Measurements from ENCODE around the gene ATP6AP2. TPM values are rescaled to one million over a fixed set of nuclear protein-coding genes. Genes with fewer than 3 reads are reported as not detected.

The ATP6AP2 gene
- total RNA-seq, 1 experiment from 2014 or later: 77.6 TPM

- Histone ChIP-seq H3K27ac (ENCODE audit: low read length) (no peak overlapping the region), H4K20me1 (ENCODE audit: low read length) (no peaks in the 10 kb centered on the region), H3K27me3 (ENCODE audit: low read length) (no peaks in the 10 kb centered on the region), H3K4me1 (ENCODE audit: insufficient read depth, low read length) (peaks cover 9% of the 10 kb centered on the region; the same call in 1 of the 2 replicates), H3K4me3 (ENCODE audit: low read length) (no peak overlapping the region), H3K9ac (ENCODE audit: low read length) (no peak overlapping the region), H3F3A (ENCODE audit: low read length, unreplicated experiment) (no peaks in the 10 kb centered on the region), H3K79me2 (ENCODE audit: low read length) (no peaks in the 10 kb centered on the region), H3K9me2 (replicated peaks; ENCODE audit: low read length) (no peaks in the 10 kb centered on the region), H3K4me2 (ENCODE audit: low read length) (peak overlapping the region; percentile 53), H3K36me3 (ENCODE audit: low read depth, low read length) (no peaks in the 10 kb centered on the region), H2AFZ (ENCODE audit: low read length) (peak overlapping the region; percentile 20; the same call in 1 of the 2 replicates), H3K9me3 (ENCODE audit: low read length) (no peaks in the 10 kb centered on the region)
- ChIA-PET CTCF (interaction anchor here (0.6 to 0.7 kb wide), 6 partner anchors 57 to 334 kb away, joined by 3 to 7 read pairs (median 4); no protein-coding TSS in a partner anchor), POLR2A (ENCODE audit: unreplicated experiment) (no interaction called here)
- ATAC-seq (peak; percentile 59), DNase-seq (peak; percentile 42)
- TF ChIP-seq EZH2phosphoT487 (IDR thresholded peaks at IDR 0.05; ENCODE audit: borderline replicate concordance, low read length) (no peak), EZH2 (IDR thresholded peaks at IDR 0.05; ENCODE audit: low read length, unreplicated experiment) (no peak), CTCF (conservative IDR thresholded peaks at IDR 0.05; ENCODE audit: low read depth, low read length) (no peak)
- BruUV-seq (replicated peaks): no TSS peak
- intact Hi-C loops (cut with micrococcal nuclease): loop anchor here (2.0 kb wide), 1 partner anchor 100 kb away; no protein-coding TSS in a partner anchor
Observed at GRCh38 chrX:40544343-40545266, 36.2 kb upstream of the ATP6AP2 start.

DNA sequence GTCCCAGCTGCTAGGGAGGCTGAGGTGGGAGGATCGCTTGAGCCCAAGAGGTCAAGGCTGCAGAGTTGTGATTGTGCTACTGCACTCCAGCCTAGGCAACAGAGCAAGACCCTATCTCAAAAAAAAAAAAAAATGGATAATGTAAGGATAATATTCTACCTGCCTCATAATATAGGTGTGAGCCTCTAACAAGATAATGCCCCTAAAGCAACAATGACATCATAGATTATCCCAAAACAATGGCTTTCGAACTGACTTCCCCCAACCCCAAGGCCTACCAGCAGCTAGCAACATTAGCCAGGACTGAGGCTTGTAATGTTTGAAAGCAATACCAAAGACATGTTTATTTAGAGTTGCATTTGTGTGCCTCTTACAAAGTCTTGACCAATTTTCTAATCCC lies 33.9 kb upstream of the ATP6AP2 start:
- TF ChIP-seq EZH2 (IDR thresholded peaks at IDR 0.05; ENCODE audit: low read length, unreplicated experiment) (no peak), EZH2phosphoT487 (IDR thresholded peaks at IDR 0.05; ENCODE audit: borderline replicate concordance, low read length) (no peak), CTCF (conservative IDR thresholded peaks at IDR 0.05; ENCODE audit: low read depth, low read length) (no peak)
- Histone ChIP-seq H3K9me3 (ENCODE audit: low read length) (no peaks in the 10 kb centered on the region), H3K9me2 (replicated peaks; ENCODE audit: low read length) (no peaks in the 10 kb centered on the region), H3K9ac (ENCODE audit: low read length) (no peak overlapping the region), H3F3A (ENCODE audit: low read length, unreplicated experiment) (no peaks in the 10 kb centered on the region), H3K4me1 (ENCODE audit: insufficient read depth, low read length) (peaks cover 9% of the 10 kb centered on the region; the same call in 1 of the 2 replicates), H3K27ac (ENCODE audit: low read length) (no peak overlapping the region), H4K20me1 (ENCODE audit: low read length) (no peaks in the 10 kb centered on the region), H3K27me3 (ENCODE audit: low read length) (no peaks in the 10 kb centered on the region), H3K4me2 (ENCODE audit: low read length) (no peak overlapping the region), H2AFZ (ENCODE audit: low read length) (no peak overlapping the region), H3K36me3 (ENCODE audit: low read depth, low read length) (no peaks in the 10 kb centered on the region), H3K79me2 (ENCODE audit: low read length) (no peaks in the 10 kb centered on the region), H3K4me3 (ENCODE audit: low read length) (no peak overlapping the region)
- ChIA-PET CTCF (no interaction called here), POLR2A (ENCODE audit: unreplicated experiment) (no interaction called here)
- intact Hi-C loops (cut with micrococcal nuclease): no loop called here
- ATAC-seq: no peak
- no TSS peak for BruUV-seq (replicated peaks)
- no peak for DNase-seq

GRCh38 chrX:40550066-40550465 lies 30.7 kb upstream of the ATP6AP2 start:
- POLR2A ChIA-PET (ENCODE audit: unreplicated experiment): no interaction called here
- H3K27ac ChIP-seq (ENCODE audit: low read length): no peak overlapping the region

More at GRCh38 chrX:40550066-40550465, 30.7 kb upstream of the ATP6AP2 start:
- no peak overlapping the region for H3K9ac ChIP-seq (ENCODE audit: low read length)
- intact Hi-C loops (cut with micrococcal nuclease): no loop called here
- no peaks in the 10 kb centered on the region for H3K79me2 ChIP-seq (ENCODE audit: low read length)
- no peak for TF ChIP-seq EZH2phosphoT487 (IDR thresholded peaks at IDR 0.05; ENCODE audit: borderline replicate concordance, low read length)
- no peak for TF ChIP-seq CTCF (conservative IDR thresholded peaks at IDR 0.05; ENCODE audit: low read depth, low read length)
- TF ChIP-seq EZH2 (IDR thresholded peaks at IDR 0.05; ENCODE audit: low read length, unreplicated experiment): no peak
- DNase-seq: no peak
- H3K9me2 ChIP-seq (replicated peaks; ENCODE audit: low read length): no peaks in the 10 kb centered on the region
- no peak overlapping the region for H2AFZ ChIP-seq (ENCODE audit: low read length)
- no peaks in the 10 kb centered on the region for H3K36me3 ChIP-seq (ENCODE audit: low read depth, low read length)
- no peaks in the 10 kb centered on the region for H3K27me3 ChIP-seq (ENCODE audit: low read length)
- no peak overlapping the region for H3K4me2 ChIP-seq (ENCODE audit: low read length)
- CTCF ChIA-PET: no interaction called here
- no peak overlapping the region for H3K4me3 ChIP-seq (ENCODE audit: low read length)
- no peaks in the 10 kb centered on the region for H3K4me1 ChIP-seq (ENCODE audit: insufficient read depth, low read length)
- ATAC-seq: no peak
- no peaks in the 10 kb centered on the region for H3F3A ChIP-seq (ENCODE audit: low read length, unreplicated experiment)
- no peaks in the 10 kb centered on the region for H3K9me3 ChIP-seq (ENCODE audit: low read length)
- BruUV-seq (replicated peaks): no TSS peak
- H4K20me1 ChIP-seq (ENCODE audit: low read length): no peaks in the 10 kb centered on the region

Measured in PC-3 (cell line).